Muscle of leg (tissue), 11 donors: ENCODE measurements around the gene CAPZB. TPM values are rescaled to one million over a fixed set of nuclear protein-coding genes. Genes with fewer than 3 reads are reported as not detected.

ENCODE experiments used
- DNase-seq: peaks from one replicate; pipeline ENCODE4 v3.0.0; 2013
- H3K27ac ChIP-seq: one replicate; pipeline ENCODE4 v1.5.1; 2013; ENCODE audit warnings: mild to moderate bottlenecking, low read length, control low read depth
- H3K27me3 ChIP-seq: one replicate; pipeline ENCODE4 v1.6.1; 2013; ENCODE audit warnings: low read length; ENCODE audit not compliant: control insufficient read depth, insufficient read depth
- H3K36me3 ChIP-seq: one replicate; pipeline ENCODE4 v1.6.1; 2013; ENCODE audit warnings: low read length; ENCODE audit not compliant: control insufficient read depth, insufficient read depth
- H3K4me1 ChIP-seq: one replicate; pipeline ENCODE4 v1.6.1; 2013; ENCODE audit warnings: low read length; ENCODE audit not compliant: control insufficient read depth, insufficient read depth
- H3K4me3 ChIP-seq: one replicate; pipeline ENCODE4 v1.5.1; 2013; ENCODE audit warnings: low read length, control low read depth
- H3K9me3 ChIP-seq: replicated peaks from 2 replicates; pipeline ENCODE4 v1.6.1; 2013; ENCODE audit warnings: low read depth, low read length; ENCODE audit not compliant: control insufficient read depth
- WGBS: methylation state at CpG from one replicate; pipeline ENCODE4 v1.1.5; 2013; ENCODE audit warnings: missing lambda C conversion rate; ENCODE audit not compliant: insufficient coverage; 5-methylcytosine and 5-hydroxymethylcytosine counted together
- polyA plus RNA-seq, 8 donors: library from polyadenylated mRNA; unstranded; fragments of 120-200 nt; gene quantifications; one replicate each; pipeline versions ENCODE4 v1.2.1 to v1.2.3, GENCODE V29; 2013; ENCODE audit warnings: inconsistent platforms in 1 of 8, low replicate concordance in 1 of 8; ENCODE audit not compliant: insufficient read length in 8 of 8, insufficient read depth in 1 of 8
- total RNA-seq: library from RNA; stranded (reverse); fragments of 120-200 nt; gene quantifications from one replicate; pipeline ENCODE4 v1.2.4, GENCODE V29; 2013

The CAPZB gene
- total and polyA plus RNA-seq, 9 donors, result 85.8 to 296 (median 267) TPM

GRCh38 chr1:19390901-19391595 lies 94.3 kb downstream of the CAPZB start:
- peak overlapping the region; percentile 88 for H3K27ac ChIP-seq
- WGBS, result 5% methylated on average over 12 of the region's 17 CpGs

GRCh38 chr1:19390166-19390850 lies 95.0 kb downstream of the CAPZB start:
- 70% methylated on average over 12 of the region's 19 CpGs for WGBS
- Histone ChIP-seq H3K4me1 (peaks cover 49% of the 10 kb centered on the region), H3K36me3 (peaks cover 2% of the 10 kb centered on the region), H3K27me3 (no peaks in the 10 kb centered on the region), H3K9me3 (no peaks in the 10 kb centered on the region), H3K27ac (peak overlapping the region; percentile 88), H3K4me3 (no peak overlapping the region)
- no peak for DNase-seq

More at GRCh38 chr1:19390901-19391595, 94.3 kb downstream of the CAPZB start:
- Histone ChIP-seq H3K4me1 (peaks cover 47% of the 10 kb centered on the region), H3K4me3 (peak overlapping the region; percentile 23), H3K36me3 (peaks cover 4% of the 10 kb centered on the region), H3K9me3 (no peaks in the 10 kb centered on the region), H3K27me3 (no peaks in the 10 kb centered on the region)
- peak; percentile 94 for DNase-seq

GRCh38 chr1:19388980-19389379 lies 96.4 kb downstream of the CAPZB start:
- WGBS, result 100% methylated on average over 4 of the region's 9 CpGs
- Histone ChIP-seq H3K36me3 (peaks cover 10% of the 10 kb centered on the region), H3K27ac (no peak overlapping the region), H3K4me3 (no peak overlapping the region), H3K27me3 (no peaks in the 10 kb centered on the region), H3K9me3 (no peaks in the 10 kb centered on the region), H3K4me1 (peaks cover 53% of the 10 kb centered on the region)
- no peak for DNase-seq

- 100% methylated on average over 2 of the region's 4 CpGs for WGBS
- Histone ChIP-seq H3K27me3 (no peaks in the 10 kb centered on the region), H3K4me1 (peaks cover 43% of the 10 kb centered on the region)
These were observed 98.3 kb downstream of the CAPZB start for GRCh38 chr1:19387045-19387467.

GRCh38 chr1:19385869-19386591 lies 99.3 kb downstream of the CAPZB start:
- no peak overlapping the region for H3K4me3 ChIP-seq
- peak; percentile 92 for DNase-seq
- peak overlapping the region; percentile 85 for H3K27ac ChIP-seq
- H3K27me3 ChIP-seq, result no peaks in the 10 kb centered on the region
- H3K4me1 ChIP-seq, result peaks cover 38% of the 10 kb centered on the region
- H3K9me3 ChIP-seq, result no peaks in the 10 kb centered on the region
- WGBS, result 29% methylated on average over 14 of the region's 15 CpGs
- peaks cover 32% of the 10 kb centered on the region for H3K36me3 ChIP-seq

More at GRCh38 chr1:19387045-19387467, 98.3 kb downstream of the CAPZB start:
- DNase-seq, result no peak
- H3K36me3 ChIP-seq, result peaks cover 22% of the 10 kb centered on the region
- H3K27ac ChIP-seq, result no peak overlapping the region
- H3K9me3 ChIP-seq, result no peaks in the 10 kb centered on the region
- no peak overlapping the region for H3K4me3 ChIP-seq

- 80% methylated on average over 9 of the region's 9 CpGs for WGBS
- peaks cover 31% of the 10 kb centered on the region for H3K4me1 ChIP-seq
- no peak for DNase-seq
- H3K4me3 ChIP-seq, result no peak overlapping the region
- H3K27me3 ChIP-seq, result no peaks in the 10 kb centered on the region
- peak overlapping the region; percentile 85 for H3K27ac ChIP-seq
- H3K36me3 ChIP-seq, result peaks cover 38% of the 10 kb centered on the region
- no peaks in the 10 kb centered on the region for H3K9me3 ChIP-seq
These were observed 100.1 kb downstream of the CAPZB start for GRCh38 chr1:19385221-19385620.

GRCh38 chr1:19384772-19385187 lies 100.6 kb downstream of the CAPZB start:
- peaks cover 42% of the 10 kb centered on the region for H3K36me3 ChIP-seq
- 100% methylated on average over 1 of the region's 7 CpGs for WGBS
- DNase-seq, result no peak

GRCh38 chr1:19384113-19384512 lies 101.2 kb downstream of the CAPZB start:
- H3K27ac ChIP-seq, result no peak overlapping the region
- WGBS, result 68% methylated on average over 2 of the region's 4 CpGs
- peaks cover 46% of the 10 kb centered on the region for H3K36me3 ChIP-seq
- H3K27me3 ChIP-seq, result no peaks in the 10 kb centered on the region
- H3K9me3 ChIP-seq, result no peaks in the 10 kb centered on the region
- DNase-seq, result no peak
- peaks cover 29% of the 10 kb centered on the region for H3K4me1 ChIP-seq
- no peak overlapping the region for H3K4me3 ChIP-seq

More at GRCh38 chr1:19384772-19385187, 100.6 kb downstream of the CAPZB start:
- Histone ChIP-seq H3K4me1 (peaks cover 29% of the 10 kb centered on the region), H3K27ac (no peak overlapping the region), H3K9me3 (no peaks in the 10 kb centered on the region), H3K27me3 (no peaks in the 10 kb centered on the region), H3K4me3 (no peak overlapping the region)

- peak; percentile 64 for DNase-seq
- Histone ChIP-seq H3K27ac (no peak overlapping the region), H3K4me3 (no peak overlapping the region), H3K4me1 (peaks cover 29% of the 10 kb centered on the region), H3K9me3 (no peaks in the 10 kb centered on the region), H3K27me3 (no peaks in the 10 kb centered on the region), H3K36me3 (peaks cover 62% of the 10 kb centered on the region)
- no CpG with 5 or more reads among the region's 4 CpGs for WGBS
These were observed 103.1 kb downstream of the CAPZB start for GRCh38 chr1:19382222-19382621.

- no peak overlapping the region for H3K27ac ChIP-seq
- H3K4me1 ChIP-seq, result peaks cover 20% of the 10 kb centered on the region
- no peak overlapping the region for H3K4me3 ChIP-seq
- DNase-seq, result no peak
- peaks cover 4% of the 10 kb centered on the region for H3K9me3 ChIP-seq
- 82% methylated on average over 4 of the region's 6 CpGs for WGBS
- peaks cover 70% of the 10 kb centered on the region for H3K36me3 ChIP-seq
- H3K27me3 ChIP-seq, result no peaks in the 10 kb centered on the region
These were observed 104.1 kb downstream of the CAPZB start for GRCh38 chr1:19381261-19381660.
